Measurements from ENCODE around the gene SOAT1.
A peak's percentile ranks its signal among the peaks of the same experiment; 100 is the strongest.
"Not testable (repeated sequence)": the region's sequence is repeated elsewhere in the genome, so short reads cannot be mapped to it uniquely, and the experiment has no call there.

Gene SOAT1

DNA sequence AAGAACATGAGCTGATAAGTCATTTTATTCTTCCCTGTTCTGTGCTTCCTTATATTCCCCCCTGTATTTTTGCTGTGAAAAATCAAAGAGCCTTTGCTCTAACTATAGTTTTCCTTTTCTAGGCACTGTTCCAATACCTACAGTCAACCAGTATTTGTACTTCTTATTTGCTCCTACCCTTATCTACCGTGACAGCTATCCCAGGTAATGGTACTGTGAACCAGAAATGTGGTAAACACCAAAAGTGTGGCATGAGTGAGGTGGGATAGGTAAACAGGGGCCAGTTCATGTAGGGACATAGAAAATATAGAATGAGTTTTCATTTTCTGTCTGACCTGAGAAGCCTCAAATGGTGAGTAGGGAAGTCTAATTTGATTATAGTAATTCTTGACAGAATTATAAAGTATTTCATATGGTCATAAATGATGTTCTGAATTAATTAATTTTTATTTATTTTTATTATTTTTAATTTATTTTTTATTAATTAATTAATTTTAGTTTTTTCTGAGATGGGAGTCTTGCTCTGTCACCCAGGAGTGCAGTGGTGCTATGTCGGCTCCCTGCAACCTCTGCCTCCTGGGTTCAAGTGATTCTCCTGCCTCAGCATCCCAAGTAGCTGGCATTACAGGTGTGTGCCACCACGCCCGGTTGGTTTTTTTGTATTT lies 49.3 kb downstream of the SOAT1 start:
- DNase-seq (ENCODE audit: insufficient read length, low spot score) = no peak
- FAIRE-seq = no peak

GRCh38 chr1:179351281-179351680 lies 57.7 kb downstream of the SOAT1 start:
- DNase-seq (ENCODE audit: insufficient read length, low spot score) (no peak), FAIRE-seq (no peak)

- FAIRE-seq (no peak), DNase-seq (ENCODE audit: insufficient read length, low spot score) (no peak)
Measured at GRCh38 chr1:179352236-179352635, 58.6 kb downstream of the SOAT1 start.

DNA sequence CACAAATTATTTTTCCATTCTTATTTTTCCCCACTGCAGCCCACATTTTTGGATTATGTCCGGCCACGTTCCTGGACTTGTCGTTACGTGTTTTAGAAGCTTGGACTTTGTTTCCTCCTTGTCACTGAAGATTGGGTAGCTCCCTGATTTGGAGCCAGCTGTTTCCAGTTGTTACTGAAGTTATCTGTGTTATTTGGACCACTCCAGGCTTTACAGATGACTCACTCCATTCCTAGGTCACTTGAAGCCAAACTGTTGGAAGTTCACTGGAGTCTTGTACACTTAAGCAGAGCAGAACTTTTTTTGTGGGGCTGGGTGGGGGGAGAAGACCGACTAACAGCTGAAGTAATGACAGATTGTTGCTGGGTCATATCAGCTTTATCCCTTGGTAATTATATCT lies 59.9 kb downstream of the SOAT1 start:
- DNase-seq (ENCODE audit: insufficient read length, low spot score) (no peak), FAIRE-seq (no peak)

- DNase-seq (ENCODE audit: insufficient read length, low spot score); FAIRE-seq: not testable (repeated sequence)
Measured at GRCh38 chr1:179361631-179362030, 68.0 kb downstream of the SOAT1 start.

- peak; percentile 69 for DNase-seq (ENCODE audit: insufficient read length, low spot score)
- FAIRE-seq = peak; percentile 88
Measured at GRCh38 chr1:179365342-179366092, 71.9 kb downstream of the SOAT1 start, which contains the start of gene AXDND1. Gene AXDND1, plus strand, starts transcription at chr1:179365971. Its CDS starts 539 bp downstream, at chr1:179366510.

DNA sequence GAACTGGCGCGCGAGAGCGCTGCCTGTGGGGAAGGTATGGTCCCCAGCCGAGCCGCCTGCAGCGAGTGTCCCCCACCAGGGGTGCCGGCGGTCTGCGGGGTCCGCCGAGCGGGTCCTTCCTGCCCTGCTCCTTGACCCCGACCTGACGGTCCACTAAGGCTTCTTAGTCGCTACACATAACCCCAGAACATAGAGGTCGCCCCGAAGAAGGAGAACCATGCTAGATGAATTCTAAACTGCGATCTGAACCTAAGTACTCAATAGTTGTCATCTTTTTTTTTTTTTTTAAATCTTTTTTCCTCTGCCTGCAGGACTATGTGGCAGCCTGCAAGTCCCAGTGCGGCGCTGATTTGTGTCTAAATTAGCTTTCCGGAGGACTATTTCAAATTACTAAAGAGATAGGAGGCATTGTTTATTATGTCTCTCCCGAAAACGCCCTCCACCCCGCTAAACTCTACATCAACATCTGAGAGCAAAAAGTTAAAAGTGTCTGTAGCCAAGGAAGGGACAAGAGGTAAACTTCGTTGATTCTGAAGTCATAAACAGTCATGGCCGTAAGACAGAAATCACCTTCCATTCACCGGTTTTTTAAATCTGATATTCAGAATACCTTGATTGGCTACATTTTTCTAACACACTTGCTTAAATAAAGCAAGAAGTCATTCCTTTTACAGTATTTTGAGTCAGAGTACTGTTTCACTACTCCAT lies 72.7 kb downstream of the SOAT1 start:
- FAIRE-seq (peak; percentile 51), DNase-seq (ENCODE audit: insufficient read length, low spot score) (no peak)

DNA sequence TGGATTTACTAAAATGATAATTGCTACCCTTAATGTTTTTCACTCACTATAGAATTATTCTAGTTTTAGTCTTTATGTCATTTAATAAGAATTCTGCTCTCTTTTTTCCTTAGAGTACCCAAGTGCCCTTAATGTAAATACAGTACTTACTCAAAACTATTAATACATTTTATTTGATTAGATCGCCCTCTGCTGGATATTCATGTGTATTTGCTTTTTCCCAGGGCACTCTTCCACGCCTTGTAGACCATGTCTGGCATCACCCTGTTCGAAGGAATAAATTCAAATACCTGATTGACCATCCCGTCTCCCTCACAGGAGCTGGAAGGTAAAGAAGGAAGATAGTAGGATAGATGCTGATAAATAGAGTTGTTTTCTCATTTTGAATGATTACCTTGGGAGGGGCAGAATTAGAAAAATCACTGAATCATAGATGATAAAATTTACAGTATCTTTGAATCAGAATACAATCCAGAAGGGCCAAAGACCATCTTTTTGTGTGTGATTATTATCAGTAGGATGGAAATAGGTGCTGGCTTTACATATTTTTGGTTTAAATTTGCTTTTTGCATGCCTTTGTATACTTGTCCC lies 76.2 kb downstream of the SOAT1 start:
- FAIRE-seq (peak; percentile 40), DNase-seq (ENCODE audit: insufficient read length, low spot score) (peak; percentile 30)

DNA sequence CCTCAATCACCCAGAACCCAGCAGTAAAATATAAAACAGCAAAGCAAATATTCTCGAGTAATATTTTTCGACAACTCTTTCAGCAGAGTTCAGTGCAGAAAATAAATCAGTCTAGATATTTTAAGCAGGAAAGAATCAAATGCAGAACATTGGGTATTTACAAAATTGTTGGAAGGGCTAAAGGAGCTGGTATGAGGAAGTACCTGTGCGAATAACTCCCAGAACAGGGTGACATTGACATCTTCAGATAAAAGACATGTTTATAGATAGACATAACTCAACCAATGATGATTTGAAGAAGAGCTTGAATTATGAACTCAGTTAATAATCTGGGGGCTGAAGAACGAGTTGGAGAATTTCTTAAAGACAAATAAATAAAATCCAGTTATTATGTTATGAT lies 78.6 kb downstream of the SOAT1 start:
- DNase-seq (ENCODE audit: insufficient read length, low spot score) = no peak
- no peak for FAIRE-seq

DNA sequence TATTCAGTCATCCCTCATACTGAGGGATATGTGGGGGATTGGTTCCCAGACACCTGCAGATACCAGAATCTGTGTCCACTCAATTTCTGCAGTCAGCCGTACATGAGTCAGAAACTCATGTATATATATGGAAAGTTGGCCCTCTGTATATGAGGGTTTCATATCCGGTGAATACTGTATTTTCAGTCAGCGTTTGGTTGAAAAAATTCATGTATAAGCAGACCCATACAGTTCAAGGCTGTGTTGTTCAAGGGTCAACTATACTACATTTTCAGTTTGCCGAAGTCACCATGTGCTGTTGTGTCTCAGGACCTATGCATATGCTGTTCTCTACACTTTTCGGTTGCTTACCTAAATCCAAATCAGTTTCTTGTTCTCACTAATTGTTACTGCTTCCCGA lies 82.6 kb downstream of the SOAT1 start:
- FAIRE-seq (no peak), DNase-seq (ENCODE audit: insufficient read length, low spot score) (no peak)

GRCh38 chr1:179380299-179380698 lies 86.7 kb downstream of the SOAT1 start:
- no peak for FAIRE-seq

GRCh38 chr1:179384027-179384426 lies 90.4 kb downstream of the SOAT1 start:
- no peak for FAIRE-seq
- DNase-seq (ENCODE audit: insufficient read length, low spot score) = no peak

More at GRCh38 chr1:179380299-179380698, 86.7 kb downstream of the SOAT1 start:
- no peak for DNase-seq (ENCODE audit: insufficient read length, low spot score)

- DNase-seq (ENCODE audit: insufficient read length, low spot score) = no peak
- no peak for FAIRE-seq
Measured at GRCh38 chr1:179385510-179385909, 91.9 kb downstream of the SOAT1 start.

GRCh38 chr1:179393721-179394120 lies 100.1 kb downstream of the SOAT1 start:
- DNase-seq (ENCODE audit: insufficient read length, low spot score) = no peak
- FAIRE-seq = no peak

DNA sequence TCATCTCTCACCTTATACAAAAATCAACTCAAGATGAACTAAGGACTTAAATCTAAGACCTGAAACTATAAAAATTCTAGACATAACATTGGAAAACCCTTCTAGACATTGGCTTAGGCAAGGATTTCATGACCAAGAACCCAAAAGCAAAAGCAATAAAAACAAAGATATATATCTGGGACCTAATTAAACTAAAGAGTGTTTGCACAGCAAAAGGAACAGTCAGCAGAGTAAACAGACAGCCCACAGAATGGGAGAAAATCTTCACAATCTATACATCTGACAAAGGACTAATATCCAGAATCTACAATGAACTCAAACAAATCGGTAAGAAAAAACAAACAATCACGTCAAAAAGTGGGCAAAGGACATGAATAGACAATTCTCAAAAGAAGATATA lies 105.8 kb downstream of the SOAT1 start:
- FAIRE-seq; DNase-seq (ENCODE audit: insufficient read length, low spot score): not testable (repeated sequence)

Data from GM19239 (cell line).